ENCODE results near the gene SPEM3. TPM values are rescaled to one million over a fixed set of nuclear protein-coding genes. Genes with fewer than 3 reads are reported as not detected.

Gene SPEM3
- total and polyA plus RNA-seq, 5 donors: not detected

- ATAC-seq: peak in 1 of 2 donors; percentile 3
- 78% methylated on average over 6 of the region's 6 CpGs for WGBS
Observed at GRCh38 chr17:7413346-7413985, 15.2 kb upstream of the SPEM3 start.

DNA sequence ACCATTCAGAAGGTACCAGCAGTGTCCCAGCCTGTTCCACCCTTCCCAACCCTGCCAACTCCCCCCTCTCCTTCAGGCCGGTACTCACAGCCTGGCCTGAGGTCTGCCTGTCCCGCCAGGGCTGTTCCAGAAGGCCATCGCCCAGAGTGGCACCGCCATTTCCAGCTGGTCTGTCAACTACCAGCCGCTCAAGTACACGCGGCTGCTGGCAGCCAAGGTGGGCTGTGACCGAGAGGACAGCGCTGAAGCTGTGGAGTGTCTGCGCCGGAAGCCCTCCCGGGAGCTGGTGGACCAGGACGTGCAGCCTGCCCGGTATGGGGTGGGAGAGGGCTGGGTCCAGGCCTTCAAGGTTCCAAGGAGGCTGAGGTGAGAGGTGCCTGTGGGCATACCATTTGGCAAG lies 13.8 kb upstream of the SPEM3 start:
- no peak for ATAC-seq
- peak in 1 of 3 donors; percentile 54 for DNase-seq
- no peaks in the 10 kb centered on the region for H3K9me3 ChIP-seq (ENCODE audit: control insufficient read depth, low read length)
- intact Hi-C loops (cut with DNase I): no loop called here
- 86% methylated on average over 14 of the region's 14 CpGs for WGBS
- no peaks in the 10 kb centered on the region for H3K4me1 ChIP-seq (ENCODE audit: control insufficient read depth, insufficient read depth, low read length)
- H3K4me3 ChIP-seq (ENCODE audit: low read length): no peak overlapping the region
- H3K27me3 ChIP-seq (ENCODE audit: control insufficient read depth, insufficient read depth): no peaks in the 10 kb centered on the region
- H3K27ac ChIP-seq (ENCODE audit: low read length): no peak overlapping the region

More at GRCh38 chr17:7413346-7413985, 15.2 kb upstream of the SPEM3 start:
- Histone ChIP-seq H3K27ac (ENCODE audit: low read length) (no peak overlapping the region), H3K4me3 (ENCODE audit: low read length) (no peak overlapping the region), H3K27me3 (ENCODE audit: control insufficient read depth, insufficient read depth) (no peaks in the 10 kb centered on the region), H3K9me3 (ENCODE audit: control insufficient read depth, low read length) (no peaks in the 10 kb centered on the region), H3K4me1 (ENCODE audit: control insufficient read depth, insufficient read depth, low read length) (no peaks in the 10 kb centered on the region)
- peak in 1 of 3 donors; percentile 27 for DNase-seq
- intact Hi-C loops (cut with DNase I): no loop called here

- intact Hi-C loops (cut with DNase I): no loop called here
- Histone ChIP-seq H3K4me3 (ENCODE audit: low read length) (no peak overlapping the region), H3K27ac (ENCODE audit: low read length) (no peak overlapping the region), H3K4me1 (ENCODE audit: control insufficient read depth, insufficient read depth, low read length) (no peaks in the 10 kb centered on the region), H3K9me3 (ENCODE audit: control insufficient read depth, low read length) (no peaks in the 10 kb centered on the region), H3K27me3 (ENCODE audit: control insufficient read depth, insufficient read depth) (no peaks in the 10 kb centered on the region)
- 87% methylated on average over 23 of the region's 23 CpGs for WGBS
- peak in 2 of 3 donors; percentile 48 to 50 for DNase-seq
- no peak for ATAC-seq
Observed at GRCh38 chr17:7415784-7416183, 12.9 kb upstream of the SPEM3 start.

DNA sequence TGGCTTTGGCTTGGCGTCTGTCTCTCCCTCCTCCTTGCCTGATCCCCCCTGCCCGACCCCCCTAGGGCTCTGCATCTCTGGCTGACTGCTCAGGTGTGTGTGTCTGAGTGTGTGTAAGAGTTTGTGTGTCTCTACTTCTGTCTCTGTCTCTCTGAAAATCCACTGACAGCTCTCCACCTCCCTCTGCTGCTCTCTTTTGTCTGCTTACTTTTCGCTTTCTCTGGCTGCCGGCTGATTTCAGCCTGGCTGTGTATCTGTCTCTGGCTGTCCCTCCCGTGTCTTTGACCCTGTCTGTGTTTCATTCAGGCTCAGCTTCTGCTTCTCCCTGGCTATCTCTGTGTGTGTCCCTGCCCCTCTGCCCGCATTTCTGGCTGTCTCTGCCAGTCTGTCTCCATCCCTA lies 12.3 kb upstream of the SPEM3 start:
- ATAC-seq (no peak), DNase-seq (peak in 1 of 3 donors; percentile 12)
- no peaks in the 10 kb centered on the region for H3K27me3 ChIP-seq (ENCODE audit: control insufficient read depth, insufficient read depth)
- H3K9me3 ChIP-seq (ENCODE audit: control insufficient read depth, low read length): no peaks in the 10 kb centered on the region
- no peaks in the 10 kb centered on the region for H3K4me1 ChIP-seq (ENCODE audit: control insufficient read depth, insufficient read depth, low read length)
- H3K27ac ChIP-seq (ENCODE audit: low read length): no peak overlapping the region
- no peak overlapping the region for H3K4me3 ChIP-seq (ENCODE audit: low read length)
- intact Hi-C loops (cut with DNase I): no loop called here
- WGBS: 74% methylated on average over 6 of the region's 6 CpGs

GRCh38 chr17:7417056-7417655 lies 11.5 kb upstream of the SPEM3 start:
- H3K4me3 ChIP-seq (ENCODE audit: low read length): no peak overlapping the region
- DNase-seq (peak in 2 of 3 donors; percentile 46 to 52), ATAC-seq (no peak)
- H3K9me3 ChIP-seq (ENCODE audit: control insufficient read depth, low read length): no peaks in the 10 kb centered on the region
- H3K27ac ChIP-seq (ENCODE audit: low read length): no peak overlapping the region
- 96% methylated on average over 54 of the region's 54 CpGs for WGBS
- intact Hi-C loops (cut with DNase I): no loop called here
- H3K27me3 ChIP-seq (ENCODE audit: control insufficient read depth, insufficient read depth): no peaks in the 10 kb centered on the region
- H3K4me1 ChIP-seq (ENCODE audit: control insufficient read depth, insufficient read depth, low read length): no peaks in the 10 kb centered on the region

- DNase-seq: peak in 2 of 3 donors; percentile 30 to 54
- Histone ChIP-seq H3K27ac (ENCODE audit: low read length) (no peak overlapping the region), H3K27me3 (ENCODE audit: control insufficient read depth, insufficient read depth) (no peaks in the 10 kb centered on the region), H3K4me1 (ENCODE audit: control insufficient read depth, insufficient read depth, low read length) (no peaks in the 10 kb centered on the region), H3K9me3 (ENCODE audit: control insufficient read depth, low read length) (no peaks in the 10 kb centered on the region), H3K4me3 (ENCODE audit: low read length) (no peak overlapping the region)
- no peak for ATAC-seq
- 69% methylated on average over 18 of the region's 18 CpGs for WGBS
- intact Hi-C loops (cut with DNase I): no loop called here
Observed at GRCh38 chr17:7418472-7419152, 10.0 kb upstream of the SPEM3 start.

GRCh38 chr17:7419819-7420610 lies 8.6 kb upstream of the SPEM3 start, which contains the start of gene SPEM1:
Gene SPEM1, plus strand, starts transcription at chr17:7420324. Its CDS starts 61 bp downstream, at chr17:7420385.
- Histone ChIP-seq H3K27me3 (ENCODE audit: control insufficient read depth, insufficient read depth) (no peaks in the 10 kb centered on the region), H3K4me1 (ENCODE audit: control insufficient read depth, insufficient read depth, low read length) (no peaks in the 10 kb centered on the region), H3K27ac (ENCODE audit: low read length) (no peak within 1 kb of the TSS), H3K9me3 (ENCODE audit: control insufficient read depth, low read length) (no peaks in the 10 kb centered on the region), H3K4me3 (ENCODE audit: low read length) (no peak within 1 kb of the TSS)
- 81% methylated on average over 17 of the region's 17 CpGs for WGBS
- DNase-seq (peak in 2 of 3 donors; percentile 4 to 31), ATAC-seq (no peak)
- intact Hi-C loops (cut with DNase I): no loop called here

- H3K4me1 ChIP-seq (ENCODE audit: control insufficient read depth, insufficient read depth, low read length): no peaks in the 10 kb centered on the region
- H3K9me3 ChIP-seq (ENCODE audit: control insufficient read depth, low read length): no peaks in the 10 kb centered on the region
- ATAC-seq (peak in 1 of 2 donors; percentile 10), DNase-seq (peak in 2 of 3 donors; percentile 27 to 31)
- H3K4me3 ChIP-seq (ENCODE audit: low read length): no peak overlapping the region
- H3K27me3 ChIP-seq (ENCODE audit: control insufficient read depth, insufficient read depth): no peaks in the 10 kb centered on the region
- intact Hi-C loops (cut with DNase I): no loop called here
- 93% methylated on average over 16 of the region's 16 CpGs for WGBS
- no peak overlapping the region for H3K27ac ChIP-seq (ENCODE audit: low read length)
Observed at GRCh38 chr17:7421186-7421585, 7.5 kb upstream of the SPEM3 start.

DNA sequence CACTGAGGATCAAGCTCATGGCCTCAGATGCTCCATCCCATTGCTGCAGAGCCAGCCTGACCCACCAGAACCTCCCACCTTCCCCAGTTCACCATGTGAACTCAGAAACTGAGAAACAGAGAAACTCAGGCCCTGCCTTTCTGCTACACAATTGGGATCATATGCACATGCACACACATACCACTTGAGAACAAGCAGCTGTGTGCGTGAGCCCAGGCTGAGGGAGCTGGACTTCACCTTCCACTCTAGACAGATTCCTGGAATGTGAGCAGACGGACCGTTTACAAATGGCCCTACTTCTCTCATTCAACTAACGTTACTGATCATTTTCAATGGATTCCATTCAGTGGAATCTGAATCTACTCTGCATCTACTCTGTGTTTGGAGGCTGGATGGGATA lies 5.0 kb upstream of the SPEM3 start:
- no peaks in the 10 kb centered on the region for H3K27me3 ChIP-seq (ENCODE audit: control insufficient read depth, insufficient read depth)
- H3K27ac ChIP-seq (ENCODE audit: low read length): no peak overlapping the region
- ATAC-seq (no peak), DNase-seq (no peak)
- WGBS: 55% methylated on average over 4 of the region's 4 CpGs
- H3K4me3 ChIP-seq (ENCODE audit: low read length): no peak overlapping the region
- intact Hi-C loops (cut with DNase I): no loop called here
- H3K9me3 ChIP-seq (ENCODE audit: control insufficient read depth, low read length): no peaks in the 10 kb centered on the region
- no peaks in the 10 kb centered on the region for H3K4me1 ChIP-seq (ENCODE audit: control insufficient read depth, insufficient read depth, low read length)

- intact Hi-C loops (cut with DNase I): no loop called here
- H3K27ac ChIP-seq (ENCODE audit: low read length): no peak within 1 kb of the TSS
- no peaks in the 10 kb centered on the region for H3K4me1 ChIP-seq (ENCODE audit: control insufficient read depth, insufficient read depth, low read length)
- WGBS: 74% methylated on average over 7 of the region's 7 CpGs
- H3K27me3 ChIP-seq (ENCODE audit: control insufficient read depth, insufficient read depth): no peaks in the 10 kb centered on the region
- H3K9me3 ChIP-seq (ENCODE audit: control insufficient read depth, low read length): no peaks in the 10 kb centered on the region
- no peak within 1 kb of the TSS for H3K4me3 ChIP-seq (ENCODE audit: low read length)
- ATAC-seq (no peak), DNase-seq (no peak)
Observed at GRCh38 chr17:7425316-7425715, 3.3 kb upstream of the SPEM3 start, which contains the start of gene SPEM2. Gene SPEM2, plus strand, starts transcription at chr17:7425616. Its CDS starts 73 bp downstream, at chr17:7425689.

Measured in right cardiac atrium (tissue), 5 donors.